HepG2 (cell line): Measurements from ENCODE around the gene NINL. TPM values are rescaled to one million over a fixed set of nuclear protein-coding genes. Genes with fewer than 3 reads are reported as not detected.

Experiments used
- ERF ChIP-seq: IDR thresholded peaks from 2 replicates; pipeline ENCODE4 v1.6.1; 2018; ENCODE audit warnings: missing biosample characterization, missing genetic modification reagents
- FOXO1 ChIP-seq: sonication (generic); formaldehyde crosslinking; IDR thresholded peaks from 2 replicates; pipeline ENCODE4 v1.4.0; 2020; ENCODE audit warnings: missing genetic modification reagents
- HDAC1 ChIP-seq: sonication (generic); formaldehyde crosslinking; IDR thresholded peaks from 2 replicates; pipeline ENCODE4 v1.5.1; 2020; ENCODE audit warnings: mild to moderate bottlenecking, missing genetic modification reagents
- HHEX ChIP-seq: IDR thresholded peaks from 2 replicates; pipeline ENCODE4 v1.6.1; 2016; ENCODE audit warnings: control low read depth
- HNF1B ChIP-seq: sonication (generic); formaldehyde crosslinking; IDR thresholded peaks from 2 replicates; pipeline ENCODE4 v1.5.1; 2020; ENCODE audit warnings: mild to moderate bottlenecking, moderate library complexity, missing genetic modification reagents
- NFAT5 ChIP-seq: sonication (generic); formaldehyde crosslinking; IDR thresholded peaks from 2 replicates; pipeline ENCODE4 v1.4.0; 2020; ENCODE audit warnings: missing genetic modification reagents
- NFE2L1 ChIP-seq: sonication (generic); formaldehyde crosslinking; IDR thresholded peaks from 2 replicates; pipeline ENCODE4 v1.4.0; 2020; ENCODE audit warnings: missing genetic modification reagents, mild to moderate bottlenecking, borderline replicate concordance
- POGK ChIP-seq: sonication (generic); formaldehyde crosslinking; conservative IDR thresholded peaks from 2 replicates; pipeline ENCODE4 v1.8.0; 2022; ENCODE audit warnings: mild to moderate bottlenecking, moderate library complexity, missing genetic modification reagents
- RXRB ChIP-seq: IDR thresholded peaks from 2 replicates; pipeline ENCODE4 v1.6.1; 2016; ENCODE audit warnings: borderline replicate concordance, missing genetic modification reagents, missing compliant biosample characterization
- SRSF9 ChIP-seq: fragments of 200-400 bp; formaldehyde crosslinking; IDR thresholded peaks from 2 replicates; pipeline ENCODE4 v1.6.1; 2018; ENCODE audit warnings: borderline replicate concordance, mild to moderate bottlenecking, low read depth, low read length; ENCODE audit not compliant: insufficient read depth, poor library complexity, severe bottlenecking
- TARDBP ChIP-seq: sonication (generic); formaldehyde crosslinking; IDR thresholded peaks from 2 replicates; pipeline ENCODE4 v1.8.0; 2022; ENCODE audit warnings: mild to moderate bottlenecking, missing genetic modification reagents
- TBX3 ChIP-seq: fragments of 450-650 bp; IDR thresholded peaks from 2 replicates; pipeline ENCODE4 v1.6.1; 2017; ENCODE audit warnings: antibody characterized with exemption, mild to moderate bottlenecking, inconsistent platforms, borderline replicate concordance
- TOPORS ChIP-seq: sonication (generic); formaldehyde crosslinking; IDR thresholded peaks from 2 replicates; pipeline ENCODE4 v1.8.0; 2023; ENCODE audit warnings: mild to moderate bottlenecking, missing genetic modification reagents
- ZNF30 ChIP-seq: sonication (generic); formaldehyde crosslinking; IDR thresholded peaks from 2 replicates; pipeline ENCODE4 v1.5.0; 2020; ENCODE audit warnings: mild to moderate bottlenecking, missing genetic modification reagents
- ZNF576 ChIP-seq: sonication (generic); formaldehyde crosslinking; IDR thresholded peaks from 2 replicates; pipeline ENCODE4 v1.4.0; 2020; ENCODE audit warnings: mild to moderate bottlenecking, missing genetic modification reagents
- ZNF619 ChIP-seq: sonication (generic); formaldehyde crosslinking; IDR thresholded peaks from 2 replicates; pipeline ENCODE4 v1.4.0; 2020; ENCODE audit warnings: mild to moderate bottlenecking, missing genetic modification reagents
- ZNF652 ChIP-seq: IDR thresholded peaks from 2 replicates; pipeline ENCODE4 v1.6.1; 2016; ENCODE audit warnings: low read depth, borderline replicate concordance
- ZNF674 ChIP-seq: sonication (generic); formaldehyde crosslinking; IDR thresholded peaks from 2 replicates; pipeline ENCODE4 v1.5.0; 2020; ENCODE audit warnings: low read depth, mild to moderate bottlenecking, missing genetic modification reagents
- ZNF747 ChIP-seq: sonication (generic); formaldehyde crosslinking; IDR thresholded peaks from 2 replicates; pipeline ENCODE4 v1.8.1; 2023; ENCODE audit warnings: missing genetic modification reagents, mild to moderate bottlenecking, borderline replicate concordance
- ZNF777 ChIP-seq: sonication (generic); formaldehyde crosslinking; IDR thresholded peaks from 2 replicates; pipeline ENCODE4 v1.4.0; 2020; ENCODE audit warnings: missing genetic modification reagents
- ZSCAN21 ChIP-seq: sonication (generic); formaldehyde crosslinking; IDR thresholded peaks from 2 replicates; pipeline ENCODE4 v1.8.0; 2022; ENCODE audit warnings: mild to moderate bottlenecking, missing genetic modification reagents, moderate library complexity, borderline replicate concordance
- polyA plus RNA-seq, 8 experiments: library from polyadenylated mRNA; depleted of rRNA in 3 of 8; stranded (reverse) in 7 of 8; unstranded in 1 of 8; fragments of >200 nt; fragmentation: Illumina TruSeq in 4 of 8; extraction: Trizol in 4 of 8; gene quantifications; 2 replicates each; pipeline versions ENCODE4 v1.2.1 to v1.2.3, GENCODE V29; 2011 to 2016; ENCODE audit warnings: low read depth in 4 of 8, missing spikeins in 1 of 8, mixed read lengths in 1 of 8; ENCODE audit not compliant: insufficient read depth in 1 of 8
- total RNA-seq, 5 experiments: library from RNA; depleted of rRNA; stranded (reverse); fragments of >200 nt; fragmentation: Illumina TruSeq; extraction: Trizol; gene quantifications; 2 replicates each; pipeline ENCODE4 v1.2.3, GENCODE V29; 2016; ENCODE audit warnings: low read depth in 1 of 5

The NINL gene
- total and polyA plus RNA-seq, 2 of the 13 experiments (the other 11 are each of a cell fraction or from before 2014, with no cell fraction given), result 32.3 to 34.3 TPM

- TF ChIP-seq SRSF9 (no peak), ZNF674 (no peak), TBX3 (no peak), NFAT5 (no peak), ZSCAN21 (CRISPR knock-in tag) (peak; percentile 59; the same call in 1 of the 2 replicates), ERF (CRISPR knock-in tag) (0 out of 2 replicates have a peak, but pooled peaks have one; percentile 33), ZNF619 (CRISPR knock-in tag) (0 out of 2 replicates have a peak, but pooled peaks have one; percentile 63), TOPORS (CRISPR knock-in tag) (no peak), HDAC1 (no peak; the same call in 1 of the 2 replicates), ZNF652 (no peak), ZNF747 (CRISPR knock-in tag) (no peak), ZNF777 (CRISPR knock-in tag) (no peak), FOXO1 (peak; percentile 72), POGK (CRISPR knock-in tag) (0 out of 2 replicates have a peak, but pooled peaks have one; percentile 25), ZNF30 (CRISPR knock-in tag) (no peak), RXRB (CRISPR knock-in tag) (peak; percentile 87), HNF1B (CRISPR knock-in tag) (0 out of 2 replicates have a peak, but pooled peaks have one; percentile 38), TARDBP (0 out of 2 replicates have a peak, but pooled peaks have one; percentile 38), NFE2L1 (CRISPR knock-in tag) (peak; percentile 75; the same call in 1 of the 2 replicates), HHEX (no peak), ZNF576 (CRISPR knock-in tag) (no peak)
These were observed 6.1 kb downstream of the NINL start (continued) for GRCh38 chr20:25579081-25579770.
